Measurements from ENCODE around the gene FNIP1. TPM values are rescaled to one million over a fixed set of nuclear protein-coding genes. Genes with fewer than 3 reads are reported as not detected.

FNIP1 gene
- total and polyA plus RNA-seq, 9 of the 15 experiments (the other 6 are each of a cell fraction or from before 2014, with no cell fraction given) = 5.0 to 32.8 (median 18.4) TPM

DNA sequence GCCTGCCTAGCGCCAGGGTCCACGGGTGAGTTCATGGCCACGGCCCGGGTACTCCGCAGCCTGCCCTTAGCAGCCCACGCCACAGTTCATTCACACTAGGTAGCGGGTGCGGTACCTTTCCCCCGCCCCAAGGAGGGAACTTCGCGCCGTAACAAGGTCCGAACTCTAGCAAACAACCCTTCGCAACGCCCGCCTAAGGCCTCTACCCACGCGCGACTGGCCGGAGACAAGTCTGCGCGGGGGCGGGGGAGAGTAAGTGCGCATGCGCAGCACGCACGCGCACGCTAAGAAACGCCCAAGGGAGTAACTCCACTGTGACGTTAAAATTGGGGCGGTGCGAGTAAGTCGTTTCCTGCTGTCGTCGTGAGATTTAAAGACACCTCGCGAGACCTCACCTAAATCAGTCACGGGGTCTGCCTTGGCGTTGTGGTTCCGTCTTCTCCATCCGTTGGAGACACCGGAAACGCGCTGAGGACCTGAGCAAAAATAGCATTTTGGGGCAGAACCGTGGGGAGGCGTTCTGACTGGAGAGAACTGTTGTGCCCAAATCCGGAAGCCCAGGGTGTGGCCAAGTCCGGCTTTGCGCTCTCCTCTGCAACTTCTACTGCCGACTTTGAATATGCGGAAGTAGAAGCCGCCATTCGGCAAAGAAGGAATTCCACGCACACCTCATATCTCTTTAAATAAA is 161.7 kb downstream of the FNIP1 start, which contains the start of gene RAPGEF6 (continued):
- TF ChIP-seq, protein P1, sequence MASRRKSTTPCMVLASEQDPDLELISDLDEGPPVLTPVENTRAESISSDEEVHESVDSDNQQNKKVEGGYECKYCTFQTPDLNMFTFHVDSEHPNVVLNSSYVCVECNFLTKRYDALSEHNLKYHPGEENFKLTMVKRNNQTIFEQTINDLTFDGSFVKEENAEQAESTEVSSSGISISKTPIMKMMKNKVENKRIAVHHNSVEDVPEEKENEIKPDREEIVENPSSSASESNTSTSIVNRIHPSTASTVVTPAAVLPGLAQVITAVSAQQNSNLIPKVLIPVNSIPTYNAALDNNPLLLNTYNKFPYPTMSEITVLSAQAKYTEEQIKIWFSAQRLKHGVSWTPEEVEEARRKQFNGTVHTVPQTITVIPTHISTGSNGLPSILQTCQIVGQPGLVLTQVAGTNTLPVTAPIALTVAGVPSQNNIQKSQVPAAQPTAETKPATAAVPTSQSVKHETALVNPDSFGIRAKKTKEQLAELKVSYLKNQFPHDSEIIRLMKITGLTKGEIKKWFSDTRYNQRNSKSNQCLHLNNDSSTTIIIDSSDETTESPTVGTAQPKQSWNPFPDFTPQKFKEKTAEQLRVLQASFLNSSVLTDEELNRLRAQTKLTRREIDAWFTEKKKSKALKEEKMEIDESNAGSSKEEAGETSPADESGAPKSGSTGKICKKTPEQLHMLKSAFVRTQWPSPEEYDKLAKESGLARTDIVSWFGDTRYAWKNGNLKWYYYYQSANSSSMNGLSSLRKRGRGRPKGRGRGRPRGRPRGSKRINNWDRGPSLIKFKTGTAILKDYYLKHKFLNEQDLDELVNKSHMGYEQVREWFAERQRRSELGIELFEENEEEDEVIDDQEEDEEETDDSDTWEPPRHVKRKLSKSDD (conservative IDR thresholded peaks at IDR 0.05; ENCODE audit: low read length) = peak; percentile 65; the same call in 1 of the 2 replicates
- TF ChIP-seq GTF2E2 (tag; IDR thresholded peaks at IDR 0.05) (peak; percentile 77; the same call in 1 of the 2 replicates), CCAR2 (IDR thresholded peaks at IDR 0.05; ENCODE audit: low read depth, low read length) (no peak), CCNT2 (IDR thresholded peaks at IDR 0.05; ENCODE audit: borderline replicate concordance, extremely low read depth, insufficient read length, low read depth, low read length) (peak; percentile 43), SRSF1 (IDR thresholded peaks at IDR 0.05; ENCODE audit: low read depth, low read length) (no peak), ZNF354B (CRISPR knock-in tag; IDR thresholded peaks at IDR 0.05) (no peak), ZFP1 (CRISPR knock-in tag; IDR thresholded peaks at IDR 0.05) (no peak), HDAC6 (IDR thresholded peaks at IDR 0.05; ENCODE audit: low read depth, low read length) (no peak), NFIX (CRISPR knock-in tag; IDR thresholded peaks at IDR 0.05; ENCODE audit: low read depth) (no peak), CXXC5 (CRISPR knock-in tag; IDR thresholded peaks at IDR 0.05) (peak; percentile 82), CBFA2T3 (IDR thresholded peaks at IDR 0.05) (no peak), STAT5B (CRISPR knock-in tag; IDR thresholded peaks at IDR 0.05) (no peak), SP1 (CRISPR knock-in tag; IDR thresholded peaks at IDR 0.05) (peak; percentile 74), ZZZ3 (IDR thresholded peaks at IDR 0.05) (no peak), ESRRB (CRISPR knock-in tag; IDR thresholded peaks at IDR 0.05; ENCODE audit: borderline replicate concordance) (0 out of 2 replicates have a peak, but pooled peaks have one; percentile 7), POU5F1 (IDR thresholded peaks at IDR 0.05; ENCODE audit: borderline replicate concordance, low read depth, low read length, partially characterized antibody) (no peak), EWSR1 (IDR thresholded peaks at IDR 0.05; ENCODE audit: borderline replicate concordance, low read depth, partially characterized antibody) (no peak), ATF1 (CRISPR knock-in tag; IDR thresholded peaks at IDR 0.05) (no peak), ATF1 (tag; IDR thresholded peaks at IDR 0.05) (peak; percentile 93)
- TF ChIP-seq, protein P2, sequence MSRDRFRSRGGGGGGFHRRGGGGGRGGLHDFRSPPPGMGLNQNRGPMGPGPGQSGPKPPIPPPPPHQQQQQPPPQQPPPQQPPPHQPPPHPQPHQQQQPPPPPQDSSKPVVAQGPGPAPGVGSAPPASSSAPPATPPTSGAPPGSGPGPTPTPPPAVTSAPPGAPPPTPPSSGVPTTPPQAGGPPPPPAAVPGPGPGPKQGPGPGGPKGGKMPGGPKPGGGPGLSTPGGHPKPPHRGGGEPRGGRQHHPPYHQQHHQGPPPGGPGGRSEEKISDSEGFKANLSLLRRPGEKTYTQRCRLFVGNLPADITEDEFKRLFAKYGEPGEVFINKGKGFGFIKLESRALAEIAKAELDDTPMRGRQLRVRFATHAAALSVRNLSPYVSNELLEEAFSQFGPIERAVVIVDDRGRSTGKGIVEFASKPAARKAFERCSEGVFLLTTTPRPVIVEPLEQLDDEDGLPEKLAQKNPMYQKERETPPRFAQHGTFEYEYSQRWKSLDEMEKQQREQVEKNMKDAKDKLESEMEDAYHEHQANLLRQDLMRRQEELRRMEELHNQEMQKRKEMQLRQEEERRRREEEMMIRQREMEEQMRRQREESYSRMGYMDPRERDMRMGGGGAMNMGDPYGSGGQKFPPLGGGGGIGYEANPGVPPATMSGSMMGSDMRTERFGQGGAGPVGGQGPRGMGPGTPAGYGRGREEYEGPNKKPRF (IDR thresholded peaks at IDR 0.05; ENCODE audit: low read depth, low read length) = no peak

All from K562 (cell line).